ENCODE measurements around the gene RAPGEF1.

The RAPGEF1 gene

GRCh38 chr9:131645078-131645776 is 94.6 kb downstream of the RAPGEF1 start:
- no peak for DNase-seq (ENCODE audit: insufficient read length, low spot score)
- TF ChIP-seq POLR2A (IDR thresholded peaks at IDR 0.05; ENCODE audit: low read depth, low read length), result no peak
- no peak for FAIRE-seq

DNA sequence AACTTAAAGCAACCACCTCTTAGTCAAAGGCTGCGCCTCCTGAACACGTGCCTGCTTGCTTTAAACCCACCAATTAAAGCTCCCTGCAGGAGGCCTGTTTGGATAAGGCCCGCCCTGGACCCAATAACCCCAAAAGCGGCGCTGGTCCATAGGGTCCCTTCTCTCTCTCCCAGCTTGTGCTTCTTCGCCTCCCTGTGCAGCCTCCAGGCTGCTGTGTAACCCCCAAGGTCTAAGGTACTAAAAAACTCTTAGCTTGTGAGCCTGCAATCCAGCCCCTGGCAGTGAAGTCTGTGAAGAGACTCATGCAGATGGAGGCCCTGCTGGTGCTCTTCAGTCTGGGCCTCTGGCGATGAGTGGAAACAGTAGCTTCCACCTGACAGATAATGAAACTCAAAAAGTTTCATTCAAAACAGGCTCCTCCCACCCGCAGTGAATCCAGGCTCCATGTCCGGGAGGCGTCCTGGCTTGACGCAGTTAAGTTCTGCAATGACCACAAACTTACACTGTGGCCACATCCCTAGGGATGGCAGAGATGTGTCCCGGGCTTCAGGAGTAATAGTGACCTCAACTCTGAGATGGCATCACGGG is 97.3 kb downstream of the RAPGEF1 start:
- DNase-seq (ENCODE audit: insufficient read length, low spot score) (no peak), FAIRE-seq (no peak)
- no peak for TF ChIP-seq POLR2A (IDR thresholded peaks at IDR 0.05; ENCODE audit: low read depth, low read length)

DNA sequence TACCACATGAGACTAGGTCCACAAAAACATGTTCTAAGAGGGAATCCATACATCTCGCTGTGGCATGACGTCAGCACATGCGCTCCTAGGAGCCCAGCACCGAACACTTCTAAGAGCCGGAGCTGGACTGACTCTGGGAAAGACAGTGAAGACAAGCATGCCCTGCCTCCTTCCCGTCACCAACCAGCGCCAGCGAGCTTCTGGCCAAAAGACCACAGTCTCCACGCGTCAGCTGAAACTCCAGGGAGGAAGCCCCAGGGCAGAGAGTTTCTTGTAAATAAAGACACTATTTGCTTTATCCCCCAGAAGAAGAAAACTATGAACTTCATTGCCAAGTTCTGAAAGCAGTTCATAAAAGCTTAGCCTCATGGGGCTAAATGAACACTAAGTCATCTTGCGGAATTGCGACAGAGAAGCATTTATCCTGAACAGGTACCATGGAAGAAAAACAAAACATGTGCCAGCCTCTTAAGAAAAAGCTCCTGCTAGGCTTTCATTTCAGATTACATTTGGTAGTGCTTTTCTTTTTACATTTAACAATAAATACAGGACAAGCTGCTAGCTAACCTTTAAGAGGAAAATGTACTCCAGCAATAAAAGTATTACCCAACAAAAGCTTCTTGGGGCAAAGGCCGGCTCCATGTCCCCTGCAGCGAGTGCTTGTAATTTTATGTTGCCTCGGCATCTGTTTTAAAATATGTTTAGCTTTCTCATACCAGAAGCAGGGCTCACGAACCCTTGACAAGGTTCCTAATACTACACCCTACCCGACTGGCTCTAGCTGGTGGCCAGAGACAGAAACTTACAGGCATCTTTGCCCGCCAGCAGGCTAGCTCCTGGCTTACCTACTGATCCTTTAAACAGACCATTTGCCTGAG is 98.0 kb downstream of the RAPGEF1 start:
- FAIRE-seq (no peak), DNase-seq (ENCODE audit: insufficient read length, low spot score) (no peak)
- no peak for TF ChIP-seq POLR2A (IDR thresholded peaks at IDR 0.05; ENCODE audit: low read depth, low read length)

GRCh38 chr9:131640438-131641137 is 99.3 kb downstream of the RAPGEF1 start:
- DNase-seq (ENCODE audit: insufficient read length, low spot score) (no peak), FAIRE-seq (no peak)
- no peak for TF ChIP-seq POLR2A (IDR thresholded peaks at IDR 0.05; ENCODE audit: low read depth, low read length)

DNA sequence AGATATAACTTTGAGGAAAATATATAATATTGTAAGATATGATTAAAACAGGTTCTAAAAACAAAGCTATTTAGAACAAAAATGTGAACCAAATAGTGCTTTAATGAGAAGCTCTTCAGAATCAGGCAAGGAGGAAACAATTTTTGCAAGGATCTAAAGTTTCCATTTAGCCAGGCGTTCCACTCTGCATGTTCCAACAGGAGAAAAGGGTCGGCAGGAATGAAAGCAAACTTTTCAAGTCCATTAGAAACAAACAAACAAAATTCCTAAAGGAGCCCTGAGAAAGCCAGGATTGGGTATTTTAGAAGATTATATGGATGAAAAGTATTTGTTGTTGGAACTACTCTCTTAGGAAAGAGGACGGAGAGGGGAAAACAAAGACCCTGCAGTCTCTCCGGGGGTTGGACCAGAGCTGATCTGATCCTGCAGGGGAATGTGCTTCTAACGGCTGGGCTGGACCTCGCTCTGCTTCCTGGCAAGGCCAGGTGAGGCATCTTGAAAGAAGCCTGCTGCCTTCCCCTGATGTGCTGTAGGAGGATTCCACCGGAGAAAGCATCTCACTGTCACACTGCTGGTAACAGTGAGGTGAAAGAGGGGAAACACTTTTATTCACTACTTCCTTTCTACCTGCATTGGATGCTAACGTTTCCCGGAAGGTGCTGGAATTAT is 100.0 kb downstream of the RAPGEF1 start:
- TF ChIP-seq POLR2A (IDR thresholded peaks at IDR 0.05; ENCODE audit: low read depth, low read length), result no peak
- FAIRE-seq (no peak), DNase-seq (ENCODE audit: insufficient read length, low spot score) (no peak)

- FAIRE-seq, result no peak
- DNase-seq (ENCODE audit: insufficient read length, low spot score), result no peak
- no peak for TF ChIP-seq POLR2A (IDR thresholded peaks at IDR 0.05; ENCODE audit: low read depth, low read length)
Measured at GRCh38 chr9:131636593-131636992, 103.3 kb downstream of the RAPGEF1 start.

- DNase-seq (ENCODE audit: insufficient read length, low spot score) (no peak), FAIRE-seq (no peak)
- no peak for TF ChIP-seq POLR2A (IDR thresholded peaks at IDR 0.05; ENCODE audit: low read depth, low read length)
Measured at GRCh38 chr9:131635892-131636291, 104.0 kb downstream of the RAPGEF1 start.

- peak; percentile 30 for FAIRE-seq
- no peak for TF ChIP-seq POLR2A (IDR thresholded peaks at IDR 0.05; ENCODE audit: low read depth, low read length)
- peak; percentile 43 for DNase-seq (ENCODE audit: insufficient read length, low spot score)
Measured at GRCh38 chr9:131635285-131635684, 104.6 kb downstream of the RAPGEF1 start.

- no peak for TF ChIP-seq POLR2A (IDR thresholded peaks at IDR 0.05; ENCODE audit: low read depth, low read length)
- FAIRE-seq (no peak), DNase-seq (ENCODE audit: insufficient read length, low spot score) (no peak)
Measured at GRCh38 chr9:131633491-131634031, 106.3 kb downstream of the RAPGEF1 start.

DNA sequence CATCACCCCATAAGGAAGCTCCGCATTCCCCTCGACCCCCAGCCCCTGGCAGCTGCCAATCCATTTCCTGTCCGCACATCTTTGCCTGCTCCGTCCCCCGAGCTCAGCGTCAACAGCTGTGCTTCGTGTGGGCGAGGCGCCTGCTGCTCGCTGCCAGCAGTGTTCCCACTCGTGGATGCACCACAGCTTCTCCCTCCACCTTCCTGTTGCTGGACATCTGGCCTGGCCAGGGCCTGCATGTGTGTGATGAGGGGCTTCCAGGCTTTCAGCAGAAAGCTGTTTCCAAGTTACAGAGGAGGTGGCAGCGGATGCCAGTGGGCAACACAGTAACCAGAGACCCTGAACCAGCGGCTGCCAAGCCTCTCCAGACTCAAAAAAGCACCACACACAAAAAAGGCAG is 108.6 kb downstream of the RAPGEF1 start:
- no peak for FAIRE-seq
- no peak for TF ChIP-seq POLR2A (IDR thresholded peaks at IDR 0.05; ENCODE audit: low read depth, low read length)
- no peak for DNase-seq (ENCODE audit: insufficient read length, low spot score)

- DNase-seq (ENCODE audit: insufficient read length, low spot score), result no peak
- no peak for FAIRE-seq
- TF ChIP-seq POLR2A (IDR thresholded peaks at IDR 0.05; ENCODE audit: low read depth, low read length), result no peak
Measured at GRCh38 chr9:131630205-131630831, 109.6 kb downstream of the RAPGEF1 start.

GRCh38 chr9:131629825-131630204 is 110.1 kb downstream of the RAPGEF1 start:
- FAIRE-seq (no peak), DNase-seq (ENCODE audit: insufficient read length, low spot score) (no peak)
- no peak for TF ChIP-seq POLR2A (IDR thresholded peaks at IDR 0.05; ENCODE audit: low read depth, low read length)

- no peak for DNase-seq (ENCODE audit: insufficient read length, low spot score)
- no peak for FAIRE-seq
- TF ChIP-seq POLR2A (IDR thresholded peaks at IDR 0.05; ENCODE audit: low read depth, low read length), result no peak
Measured at GRCh38 chr9:131629226-131629500, 110.7 kb downstream of the RAPGEF1 start.
